Activated CD4-positive, alpha-beta memory T cell treated with anti-CD3 and anti-CD28 coated beads, Interleukin-2, amount 10 ng/mL, durations not matched to agents 7 days and 5 days (primary cell): ENCODE measurements around the gene PDE4D. TPM values are rescaled to one million over a fixed set of nuclear protein-coding genes. Genes with fewer than 3 reads are reported as not detected.
"Not testable (repeated sequence)": the region's sequence is repeated elsewhere in the genome, so short reads cannot be mapped to it uniquely, and the experiment has no call there.

Source experiments
- CTCF ChIA-PET: fragments of 350-600 bp; sonication (Branson Sonifier 250); formaldehyde crosslinking; loops from one replicate; lab custom pipeline; 2021; ENCODE audit warnings: antibody characterized with exemption, inconsistent platforms; lab: Charles Lee
- POLR2A ChIA-PET: fragments of 350-600 bp; sonication (Branson Sonifier 250); formaldehyde crosslinking; loops from one replicate; lab custom pipeline; 2021; ENCODE audit warnings: antibody characterized with exemption; lab: Charles Lee
- DNase-seq: peaks from one replicate; pipeline ENCODE4 v3.0.0-alpha.2; 2020
- H3K27ac Mint-ChIP-seq: one replicate; pipeline ENCODE4 v1.8.0; 2021; ENCODE audit warnings: mild to moderate bottlenecking, mixed read lengths
- H3K27me3 Mint-ChIP-seq: one replicate; pipeline ENCODE4 v1.8.0; 2021; ENCODE audit warnings: mixed read lengths
- H3K36me3 Mint-ChIP-seq: one replicate; pipeline ENCODE4 v1.8.0; 2021; ENCODE audit warnings: low read depth, mixed read lengths
- H3K4me1 Mint-ChIP-seq: one replicate; pipeline ENCODE4 v1.8.0; 2021; ENCODE audit warnings: mixed read lengths
- H3K4me3 Mint-ChIP-seq: one replicate; pipeline ENCODE4 v1.8.0; 2021; ENCODE audit warnings: mild to moderate bottlenecking, mixed read lengths
- H3K9me3 Mint-ChIP-seq: one replicate; pipeline ENCODE4 v1.8.0; 2021; ENCODE audit warnings: mixed read lengths
- total RNA-seq, 2 experiments: library from RNA; stranded (reverse); gene quantifications; one replicate each; pipeline ENCODE4 v1.2.3, GENCODE V29; 2021

The PDE4D gene
- total RNA-seq, 2 experiments from 2014 or later: 123 to 126 TPM

DNA sequence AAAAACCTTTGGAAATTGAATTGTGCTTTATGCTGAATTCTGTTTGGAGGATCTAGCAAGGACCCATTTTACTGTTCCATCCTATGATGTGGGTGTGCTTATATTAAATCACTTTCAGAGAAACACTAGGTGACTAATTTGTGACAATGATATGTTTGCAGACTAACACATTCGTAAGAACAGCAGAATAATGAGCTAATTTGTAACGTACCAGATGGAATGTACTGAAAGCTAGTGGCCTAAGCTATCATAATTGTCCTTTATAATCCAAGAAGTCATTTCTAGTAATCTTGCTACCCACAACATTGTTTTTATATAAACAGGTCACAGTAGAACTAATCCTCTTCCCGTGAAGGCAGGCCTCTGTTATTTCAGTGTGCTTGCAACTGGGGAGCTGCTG lies 292.5 kb downstream of the PDE4D start:
- Mint-ChIP-seq H3K27me3 (peaks cover 12% of the 10 kb centered on the region), H3K27ac (no peak overlapping the region), H3K9me3 (no peaks in the 10 kb centered on the region), H3K36me3 (no peaks in the 10 kb centered on the region), H3K4me3 (no peak overlapping the region), H3K4me1 (no peaks in the 10 kb centered on the region)
- POLR2A ChIA-PET: no interaction called here
- CTCF ChIA-PET: no interaction called here
- no peak for DNase-seq

DNA sequence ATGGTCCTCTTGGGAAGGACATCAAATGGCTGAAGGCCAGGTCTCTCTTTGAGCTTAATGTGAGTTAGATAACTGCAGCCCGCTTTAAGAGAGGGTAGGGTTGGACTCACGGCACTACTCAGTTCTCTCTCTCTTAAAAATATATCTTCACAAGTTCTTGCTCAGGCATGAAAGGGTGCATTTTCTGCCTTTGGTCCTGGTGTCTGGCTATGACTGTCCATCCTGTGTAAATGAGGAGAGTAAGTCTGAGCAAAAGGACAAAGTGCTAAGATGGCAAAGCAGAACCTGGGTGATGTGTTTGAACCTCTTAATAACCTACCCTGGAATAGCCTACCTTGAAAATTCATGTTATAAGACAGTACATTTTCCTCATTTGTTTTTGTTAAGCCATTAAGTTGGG lies 293.4 kb downstream of the PDE4D start:
- peaks cover 12% of the 10 kb centered on the region for H3K27me3 Mint-ChIP-seq
- H3K27ac Mint-ChIP-seq: no peak overlapping the region
- CTCF ChIA-PET: no interaction called here
- H3K36me3 Mint-ChIP-seq: no peaks in the 10 kb centered on the region
- H3K4me3 Mint-ChIP-seq: no peak overlapping the region
- H3K4me1 Mint-ChIP-seq: no peaks in the 10 kb centered on the region
- no peaks in the 10 kb centered on the region for H3K9me3 Mint-ChIP-seq
- DNase-seq: no peak
- POLR2A ChIA-PET: no interaction called here

DNA sequence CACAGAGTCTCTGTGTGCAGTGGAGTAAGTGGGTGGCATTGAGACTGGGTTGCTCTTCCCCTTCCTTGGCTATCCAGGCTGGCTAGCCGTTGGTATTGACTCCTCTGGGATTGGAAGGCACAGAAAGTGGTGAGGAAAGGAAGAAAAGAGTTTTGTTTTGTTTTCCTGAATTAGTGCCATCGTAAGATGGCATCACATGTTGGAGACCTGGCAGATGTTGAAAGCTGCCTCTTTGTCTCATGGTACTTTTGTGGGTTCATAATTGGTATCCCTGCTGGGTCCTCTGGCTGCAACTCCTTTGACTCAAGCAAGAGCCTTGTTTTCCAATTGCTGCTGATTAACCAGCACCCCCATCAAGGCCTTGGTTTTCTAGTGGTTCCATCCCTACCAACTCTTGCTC lies 293.8 kb downstream of the PDE4D start:
- H3K4me3 Mint-ChIP-seq: no peak overlapping the region

DNA sequence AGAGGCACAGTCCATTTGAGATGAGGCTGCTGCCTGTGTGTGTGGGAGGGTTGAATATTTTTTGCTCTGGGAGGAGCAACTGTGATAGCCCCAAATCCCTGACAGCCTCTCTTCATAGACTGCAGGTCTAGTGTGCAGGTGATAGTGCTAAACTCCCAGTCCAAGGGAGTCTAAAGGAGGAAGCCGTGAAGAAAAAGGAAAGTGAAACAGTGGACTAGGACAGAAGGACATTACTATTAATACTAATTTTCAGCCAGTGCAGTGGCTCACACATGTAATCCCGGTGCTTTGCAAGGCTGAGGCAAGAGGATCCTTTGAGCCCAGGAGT lies 295.0 kb downstream of the PDE4D start:
- DNase-seq: no peak
- H3K9me3 Mint-ChIP-seq: no peaks in the 10 kb centered on the region
- ChIA-PET CTCF (no interaction called here), POLR2A (no interaction called here)
- H3K27ac Mint-ChIP-seq: no peak overlapping the region
- H3K4me1 Mint-ChIP-seq: no peaks in the 10 kb centered on the region
- H3K4me3 Mint-ChIP-seq: no peak overlapping the region
- peaks cover 6% of the 10 kb centered on the region for H3K27me3 Mint-ChIP-seq
- no peaks in the 10 kb centered on the region for H3K36me3 Mint-ChIP-seq

More for the DNA sequence above, 293.8 kb downstream of the PDE4D start:
- Mint-ChIP-seq H3K4me1 (no peaks in the 10 kb centered on the region), H3K27ac (no peak overlapping the region), H3K9me3 (no peaks in the 10 kb centered on the region), H3K27me3 (peaks cover 12% of the 10 kb centered on the region), H3K36me3 (no peaks in the 10 kb centered on the region)
- ChIA-PET POLR2A (no interaction called here), CTCF (no interaction called here)
- DNase-seq: no peak

DNA sequence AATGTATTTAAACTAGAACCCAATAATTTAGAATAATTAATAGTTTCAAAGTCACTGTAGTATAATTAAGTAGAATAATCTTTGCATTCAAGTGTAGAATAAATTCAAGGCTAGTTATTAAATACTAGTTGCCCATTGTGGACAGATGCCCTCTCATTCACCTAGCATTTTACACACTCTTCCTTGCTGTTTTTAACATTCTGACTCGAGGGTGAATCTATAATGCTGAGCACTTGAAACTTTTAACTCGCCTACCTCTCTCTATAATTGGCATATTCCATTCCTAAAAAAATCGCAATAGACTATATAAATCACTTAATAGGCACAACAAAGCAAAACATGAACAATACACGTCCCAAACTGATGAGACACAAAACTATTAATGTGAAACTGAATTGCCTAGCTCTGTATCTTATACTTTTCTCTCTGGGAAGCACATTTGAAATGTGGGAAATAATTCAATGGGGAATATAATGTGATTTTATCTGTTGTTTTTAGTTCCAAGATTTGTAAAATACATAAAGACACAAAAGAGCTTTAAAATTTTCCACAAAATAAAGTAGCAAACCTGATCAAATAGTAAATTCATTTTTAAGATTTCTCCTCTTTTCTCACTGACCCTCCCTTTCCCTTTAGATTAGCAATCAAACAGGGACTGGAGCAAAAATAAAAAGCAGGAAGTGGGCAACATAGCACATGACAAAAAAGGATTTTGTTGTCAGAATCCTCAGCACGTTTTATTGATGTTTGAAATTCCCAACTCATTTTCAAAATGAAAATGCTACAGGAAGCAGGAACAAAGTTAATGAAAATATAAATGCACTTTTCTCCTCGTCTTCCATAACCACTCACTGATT lies 295.6 kb downstream of the PDE4D start:
- H3K4me3 Mint-ChIP-seq: no peak overlapping the region
- POLR2A ChIA-PET: no interaction called here
- no peak overlapping the region for H3K27ac Mint-ChIP-seq
- H3K4me1 Mint-ChIP-seq: no peaks in the 10 kb centered on the region
- no peaks in the 10 kb centered on the region for H3K36me3 Mint-ChIP-seq
- no peak for DNase-seq
- CTCF ChIA-PET: no interaction called here
- no peaks in the 10 kb centered on the region for H3K9me3 Mint-ChIP-seq
- peaks cover 8% of the 10 kb centered on the region for H3K27me3 Mint-ChIP-seq

DNA sequence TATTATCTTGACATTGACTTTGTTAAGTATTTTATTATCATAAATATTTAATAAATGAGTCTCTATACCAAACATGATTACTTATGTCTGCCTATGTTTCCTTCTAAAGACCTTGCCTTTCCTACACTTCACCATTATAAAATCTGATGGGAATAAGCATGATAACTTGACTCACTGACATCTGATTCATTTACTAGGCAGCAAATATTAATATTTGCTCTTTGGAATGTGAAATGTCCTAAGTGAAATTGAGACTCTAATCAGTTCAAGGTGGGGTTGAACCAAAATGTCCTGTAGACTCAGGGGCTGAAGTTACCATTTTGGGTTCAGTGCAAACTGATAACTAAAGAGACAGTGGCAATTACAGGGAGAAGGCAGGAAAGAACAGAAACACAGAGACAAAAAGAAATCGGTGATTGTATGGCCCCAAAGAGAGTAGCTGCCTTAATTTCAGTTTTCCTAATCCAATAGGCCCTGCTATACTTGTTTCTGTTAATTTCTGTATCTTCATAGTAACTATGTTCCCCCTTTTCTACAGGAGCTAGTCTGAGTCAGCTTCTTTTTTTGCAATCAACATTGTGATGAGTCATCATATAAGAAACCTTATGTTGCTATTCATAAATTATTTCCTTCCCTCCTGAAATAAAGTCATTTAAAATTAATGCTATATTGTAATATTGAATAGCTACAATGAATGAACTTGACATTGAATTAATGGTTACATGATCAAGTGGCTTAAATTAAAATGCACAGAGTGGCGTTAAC lies 296.8 kb downstream of the PDE4D start:
- Mint-ChIP-seq H3K4me3 (no peak overlapping the region), H3K9me3 (no peaks in the 10 kb centered on the region), H3K36me3 (no peaks in the 10 kb centered on the region), H3K27me3 (peaks cover 4% of the 10 kb centered on the region), H3K4me1 (peaks cover 4% of the 10 kb centered on the region), H3K27ac (no peak overlapping the region)
- DNase-seq: no peak
- POLR2A ChIA-PET: no interaction called here
- CTCF ChIA-PET: no interaction called here

DNA sequence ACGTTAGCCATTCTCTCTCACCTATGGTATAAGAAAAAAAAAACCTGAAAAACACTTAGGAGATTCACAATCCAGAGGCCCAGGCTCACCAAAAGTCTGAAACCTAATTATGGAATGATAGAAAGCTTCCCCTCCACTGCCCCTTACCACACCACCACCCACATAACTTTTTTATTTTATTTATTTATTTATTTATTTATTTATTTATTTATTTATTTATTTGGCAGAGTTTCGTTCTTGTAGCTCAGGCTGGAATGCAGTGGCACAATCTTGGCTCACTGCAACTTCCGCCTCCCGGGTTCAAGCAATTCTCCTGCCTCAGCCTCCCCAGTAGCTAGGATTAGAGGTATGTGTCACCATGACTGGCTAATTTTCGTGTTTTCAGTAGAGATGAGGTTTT lies 299.4 kb downstream of the PDE4D start:
- peaks cover 11% of the 10 kb centered on the region for H3K4me1 Mint-ChIP-seq
- POLR2A ChIA-PET, H3K9me3 Mint-ChIP-seq, DNase-seq, H3K27ac Mint-ChIP-seq, CTCF ChIA-PET, H3K4me3 Mint-ChIP-seq, H3K27me3 Mint-ChIP-seq, H3K36me3 Mint-ChIP-seq: not testable (repeated sequence)

DNA sequence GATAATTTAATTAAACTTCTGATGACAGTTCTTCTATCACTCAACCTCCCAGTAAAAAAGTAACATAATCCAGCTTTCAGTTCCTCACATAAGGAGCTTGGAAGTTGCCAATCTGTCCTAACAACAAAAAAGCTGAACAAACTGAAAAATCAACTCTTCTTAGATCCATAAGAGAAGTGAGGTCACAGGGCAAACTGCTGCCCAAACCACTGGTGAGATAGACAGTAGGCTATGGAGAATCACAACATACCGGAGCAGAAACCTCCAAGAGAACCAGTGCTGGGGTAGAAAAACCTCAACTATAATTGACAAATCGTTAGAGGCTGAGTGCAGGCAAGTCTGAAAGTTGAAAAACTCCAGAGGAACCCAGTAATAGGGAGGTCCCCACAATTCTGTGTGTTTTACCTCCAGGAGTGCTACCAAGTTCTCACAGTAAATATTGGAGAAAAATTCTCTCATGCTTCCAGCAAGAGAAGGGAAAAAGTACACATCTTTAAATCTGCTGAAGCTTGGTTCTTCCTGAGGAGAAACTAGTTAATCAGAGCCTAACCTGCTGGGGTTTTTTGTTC lies 300.0 kb downstream of the PDE4D start:
- H3K4me1 Mint-ChIP-seq: peaks cover 11% of the 10 kb centered on the region
- H3K27me3 Mint-ChIP-seq: peaks cover 2% of the 10 kb centered on the region
- ChIA-PET POLR2A (no interaction called here), CTCF (no interaction called here)
- H3K9me3 Mint-ChIP-seq: no peaks in the 10 kb centered on the region
- H3K4me3 Mint-ChIP-seq: no peak overlapping the region
- DNase-seq: no peak
- H3K27ac Mint-ChIP-seq: no peak overlapping the region
- H3K36me3 Mint-ChIP-seq: no peaks in the 10 kb centered on the region

DNA sequence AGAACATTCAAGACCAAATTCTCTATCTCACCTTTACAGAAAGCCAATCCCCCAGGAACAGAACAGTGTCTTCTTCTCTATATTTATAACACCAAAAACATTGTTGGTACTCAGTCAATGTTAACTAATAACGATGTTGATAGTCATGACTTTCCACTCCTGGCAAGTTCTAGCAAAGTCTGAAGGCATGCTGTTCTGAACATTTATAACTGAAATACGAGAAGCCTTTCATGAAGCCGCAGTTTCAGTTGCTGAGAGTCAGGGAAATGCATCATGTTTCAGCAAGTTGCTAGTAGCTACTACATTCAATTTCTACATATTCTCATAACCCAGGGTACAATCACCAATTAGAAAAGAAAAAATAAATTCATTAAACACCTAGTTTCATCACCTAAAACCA lies 301.4 kb downstream of the PDE4D start:
- H3K27ac Mint-ChIP-seq: no peak overlapping the region
- no peaks in the 10 kb centered on the region for H3K9me3 Mint-ChIP-seq
- peaks cover 11% of the 10 kb centered on the region for H3K4me1 Mint-ChIP-seq
- no peaks in the 10 kb centered on the region for H3K36me3 Mint-ChIP-seq
- ChIA-PET CTCF (no interaction called here), POLR2A (no interaction called here)
- no peak for DNase-seq
- H3K27me3 Mint-ChIP-seq: peaks cover 12% of the 10 kb centered on the region
- no peak overlapping the region for H3K4me3 Mint-ChIP-seq

DNA sequence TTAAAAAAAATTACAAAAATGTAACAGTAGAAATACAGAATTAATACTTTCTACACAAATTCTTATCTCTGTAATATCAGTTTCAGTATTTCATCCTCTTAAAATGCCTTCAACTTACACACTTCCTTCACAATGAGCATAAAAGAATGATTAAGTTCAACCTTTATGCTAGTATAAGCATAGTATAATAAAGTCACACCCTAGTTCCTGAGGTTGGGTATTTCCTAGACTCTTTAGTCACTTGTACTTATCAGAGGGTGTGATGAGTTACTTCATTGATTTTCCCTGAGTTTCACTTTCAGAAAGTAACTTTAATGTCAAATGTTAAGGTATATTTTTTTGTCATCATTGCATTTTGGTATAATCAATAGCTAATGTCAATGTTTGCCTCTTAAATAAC lies 302.4 kb downstream of the PDE4D start:
- Mint-ChIP-seq H3K4me1 (peaks cover 11% of the 10 kb centered on the region), H3K4me3 (no peak overlapping the region), H3K36me3 (no peaks in the 10 kb centered on the region)

DNA sequence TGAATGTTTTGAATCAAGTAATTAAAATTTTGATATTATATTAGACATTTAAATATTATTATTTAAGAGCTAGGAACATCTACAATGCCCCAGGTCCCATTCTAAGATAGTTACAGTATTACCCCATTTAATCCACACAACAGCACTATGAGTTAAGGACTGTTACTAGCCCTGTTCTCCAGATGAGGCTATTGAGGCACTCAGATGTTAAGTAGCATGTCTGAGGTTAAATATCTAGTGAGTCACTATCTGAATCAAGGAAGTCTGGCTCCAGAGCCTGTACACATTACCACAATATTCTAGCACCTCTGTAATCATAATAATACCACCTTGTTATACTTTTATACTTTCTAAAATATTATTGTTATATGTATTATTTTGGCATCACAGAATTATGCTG lies 304.6 kb downstream of the PDE4D start:
- Mint-ChIP-seq H3K4me1 (peaks cover 11% of the 10 kb centered on the region), H3K4me3 (no peak overlapping the region)

More for the DNA sequence above, 302.4 kb downstream of the PDE4D start:
- ChIA-PET CTCF (no interaction called here), POLR2A (interaction anchor here (1.4 kb wide), 1 partner anchor 18 kb away, joined by 4 read pairs; no protein-coding TSS in a partner anchor)
- no peaks in the 10 kb centered on the region for H3K9me3 Mint-ChIP-seq
- H3K27me3 Mint-ChIP-seq: peaks cover 16% of the 10 kb centered on the region
- H3K27ac Mint-ChIP-seq: no peak overlapping the region
- no peak for DNase-seq

DNA sequence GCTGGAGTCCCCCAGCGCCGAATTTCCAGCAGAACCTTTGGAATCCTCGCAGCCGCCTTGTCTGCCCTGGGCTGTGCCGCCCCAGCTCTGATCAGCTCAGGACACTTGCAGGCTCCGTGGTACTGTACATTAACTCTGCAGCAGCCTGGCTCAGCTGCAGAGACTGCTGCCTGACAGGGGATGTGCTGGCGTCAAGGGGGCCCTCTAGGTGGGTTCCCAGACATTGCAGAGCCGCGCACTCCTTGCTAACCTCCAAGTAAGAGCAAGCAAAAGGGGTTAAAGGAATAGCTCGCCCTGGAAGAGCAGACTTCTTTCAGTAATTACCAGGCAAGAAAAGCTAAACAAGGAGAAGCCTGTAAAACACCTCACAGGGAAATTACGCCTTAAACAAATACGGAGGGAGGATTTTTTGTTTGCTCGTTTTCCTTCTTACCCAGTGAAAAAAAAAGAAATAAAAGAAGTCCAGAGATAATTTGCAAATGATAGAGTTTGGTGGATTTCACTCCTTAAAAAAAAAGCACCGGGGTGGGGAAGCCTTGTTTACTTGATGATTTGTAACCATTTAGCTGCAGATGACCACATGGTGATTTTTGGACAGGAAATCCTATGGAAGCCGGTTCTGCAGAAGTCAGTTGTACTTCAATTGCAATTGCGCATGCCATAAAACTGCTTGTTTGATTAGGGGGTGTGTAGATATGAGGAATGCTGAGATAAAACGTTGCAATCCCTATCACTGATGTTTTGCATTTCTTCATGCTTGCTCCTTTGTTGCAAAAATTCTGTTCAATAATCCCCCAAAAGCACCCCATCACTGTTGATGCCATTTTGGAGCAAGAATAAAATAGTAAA lies 305.8 kb downstream of the PDE4D start:
- Mint-ChIP-seq H3K4me3 (no peak overlapping the region), H3K4me1 (peaks cover 11% of the 10 kb centered on the region), H3K27ac (no peak overlapping the region), H3K27me3 (peaks cover 20% of the 10 kb centered on the region), H3K36me3 (no peaks in the 10 kb centered on the region), H3K9me3 (no peaks in the 10 kb centered on the region)
- ChIA-PET POLR2A (no interaction called here), CTCF (no interaction called here)
- DNase-seq: no peak

More for the DNA sequence above, 304.6 kb downstream of the PDE4D start:
- POLR2A ChIA-PET: no interaction called here
- no peaks in the 10 kb centered on the region for H3K36me3 Mint-ChIP-seq
- CTCF ChIA-PET: no interaction called here
- no peak for DNase-seq
- no peaks in the 10 kb centered on the region for H3K9me3 Mint-ChIP-seq
- H3K27me3 Mint-ChIP-seq: peaks cover 22% of the 10 kb centered on the region
- H3K27ac Mint-ChIP-seq: no peak overlapping the region

DNA sequence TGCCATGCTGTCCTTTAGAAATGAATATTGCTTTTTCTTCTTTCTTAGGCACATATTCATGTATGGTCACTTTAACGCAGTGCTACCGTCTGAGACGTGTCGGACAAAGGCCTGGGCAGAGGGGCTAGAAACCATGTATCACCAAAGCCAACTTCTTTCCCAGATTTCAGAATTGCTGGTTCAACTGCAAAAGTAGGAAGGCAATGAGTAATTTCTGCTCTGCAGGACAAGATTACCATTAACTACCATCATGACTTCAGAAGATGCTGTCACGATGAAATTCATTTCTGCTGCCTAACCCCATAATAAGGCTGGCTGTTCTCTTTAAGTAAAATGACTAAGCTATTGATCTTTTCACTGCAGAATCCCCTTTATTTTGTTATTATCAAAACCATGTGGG lies 306.7 kb downstream of the PDE4D start:
- H3K36me3 Mint-ChIP-seq: no peaks in the 10 kb centered on the region
- peaks cover 7% of the 10 kb centered on the region for H3K4me1 Mint-ChIP-seq
- CTCF ChIA-PET: no interaction called here
- no peak for DNase-seq
- no peak overlapping the region for H3K4me3 Mint-ChIP-seq
- POLR2A ChIA-PET: no interaction called here
- H3K9me3 Mint-ChIP-seq: no peaks in the 10 kb centered on the region
- H3K27me3 Mint-ChIP-seq: peaks cover 22% of the 10 kb centered on the region
- H3K27ac Mint-ChIP-seq: no peak overlapping the region
